ENCODE data around the gene BLM.

- TF ChIP-seq GATA2 (IDR thresholded peaks at IDR 0.05; ENCODE audit: low read depth, low read length) (no peak), GATA3 (IDR thresholded peaks at IDR 0.05; ENCODE audit: low read depth, low read length) (no peak)
Observed at GRCh38 chr15:90675464-90675863, 41.7 kb upstream of the BLM start.

All from SH-SY5Y (cell line).